ENCODE data around the gene USP19. TPM values are rescaled to one million over a fixed set of nuclear protein-coding genes. Genes with fewer than 3 reads are reported as not detected.
A peak's percentile ranks its signal among the peaks of the same experiment; 100 is the strongest.

Gene USP19
- total RNA-seq, 1 donor from 2014 or later = 30.4 TPM

DNA sequence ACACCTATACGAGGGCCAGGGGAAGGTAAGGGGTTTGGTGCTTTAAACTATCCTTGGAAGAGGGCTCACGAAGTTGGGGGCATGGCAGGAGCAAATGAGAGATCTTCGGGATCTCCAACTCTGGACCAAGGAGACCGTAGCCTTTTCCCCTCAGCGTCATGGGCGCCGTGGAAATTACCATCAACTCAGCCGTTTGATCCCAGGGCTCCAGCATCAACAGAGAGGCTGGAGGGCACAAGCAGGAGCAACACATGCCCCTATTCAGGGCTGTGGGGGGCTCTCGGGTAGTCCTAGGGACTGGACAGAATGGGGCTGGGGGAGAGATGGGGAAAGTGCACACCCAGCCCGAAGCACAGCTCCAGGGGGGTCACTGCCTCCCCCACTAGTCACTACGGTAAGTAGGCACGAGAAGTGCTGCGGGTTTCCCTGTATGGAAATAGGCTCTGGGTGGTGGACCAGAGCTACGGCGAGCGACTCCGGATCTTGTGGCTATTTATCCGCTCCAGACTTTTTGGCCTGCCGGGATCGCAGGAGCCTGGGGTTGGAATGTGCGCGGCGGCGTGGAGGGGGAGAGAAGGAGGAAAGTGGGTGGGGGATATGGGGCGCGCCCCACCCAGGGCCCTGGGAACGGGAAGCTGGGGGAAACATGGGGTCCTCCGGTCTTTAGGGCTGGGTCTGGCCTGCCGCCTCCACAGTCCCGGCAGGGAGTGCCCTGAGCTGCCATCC lies 12.8 kb upstream of the USP19 start:
- peak; percentile 86 to 93 for DNase-seq (ENCODE audit: low read depth in 2 of 2)

DNA sequence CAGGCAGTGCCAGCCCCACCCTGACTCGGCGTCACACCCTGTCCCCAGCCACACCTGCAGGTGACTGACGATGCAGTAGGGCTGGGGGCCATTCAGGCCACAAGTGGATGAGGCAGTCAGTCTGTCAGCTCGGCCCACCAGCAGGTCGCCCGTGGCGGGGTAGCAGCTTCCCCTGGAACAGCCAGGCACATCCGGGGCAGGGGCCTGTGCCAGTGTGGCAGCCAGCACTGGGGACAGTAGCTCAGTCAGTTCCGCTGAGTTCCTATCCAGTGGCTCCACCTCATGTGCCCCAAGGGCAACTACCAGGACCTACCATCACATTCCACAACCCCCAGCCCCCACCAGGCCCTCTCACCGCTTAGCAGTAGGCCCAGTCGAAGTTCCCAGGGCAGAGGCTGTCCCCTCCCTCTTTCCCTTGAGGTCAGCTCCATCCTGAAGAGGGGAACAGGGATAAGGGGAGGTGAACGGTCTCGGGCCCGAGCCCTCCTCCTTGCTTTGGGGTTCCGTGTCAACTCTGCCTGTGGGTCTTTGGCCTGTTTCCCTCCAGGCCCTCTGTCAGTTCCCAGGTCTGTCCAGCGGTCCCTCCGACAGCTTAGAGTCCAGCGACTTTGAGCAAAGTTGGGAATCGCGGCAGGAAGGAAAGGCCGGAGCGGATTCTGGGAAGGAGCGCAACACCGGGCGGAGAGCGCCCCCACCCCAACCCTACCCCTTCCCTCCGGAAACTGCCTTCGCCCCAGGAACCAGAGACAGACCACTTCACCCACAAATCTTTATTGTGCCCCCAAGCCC lies 12.0 kb upstream of the USP19 start, which contains the start of gene LAMB2:
Gene LAMB2, minus strand, starts transcription at position 614 of the 789 bp plus-strand sequence. Its CDS starts 183 bp downstream, at position 431.
- DNase-seq (ENCODE audit: low read depth in 2 of 2) = peak; percentile 83

DNA sequence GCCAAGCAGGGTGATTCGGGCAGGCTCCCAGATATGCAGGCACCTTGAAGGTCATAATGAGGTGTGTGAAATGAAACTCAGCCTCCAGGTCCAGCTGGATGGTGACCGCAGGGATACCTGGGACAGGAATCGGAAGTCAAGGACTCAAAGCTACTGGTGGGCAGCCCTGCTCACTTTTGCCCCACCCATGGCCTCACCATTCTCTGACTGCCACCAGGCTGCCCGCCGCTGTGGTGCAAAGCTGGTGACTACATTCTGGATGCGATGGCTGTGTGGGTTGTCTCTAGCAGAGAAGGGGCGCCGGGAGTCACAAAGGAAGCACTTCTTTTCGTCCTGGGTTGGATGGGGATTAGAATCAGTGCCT lies 11.4 kb upstream of the USP19 start:
- DNase-seq (ENCODE audit: low read depth in 2 of 2) = no peak

DNA sequence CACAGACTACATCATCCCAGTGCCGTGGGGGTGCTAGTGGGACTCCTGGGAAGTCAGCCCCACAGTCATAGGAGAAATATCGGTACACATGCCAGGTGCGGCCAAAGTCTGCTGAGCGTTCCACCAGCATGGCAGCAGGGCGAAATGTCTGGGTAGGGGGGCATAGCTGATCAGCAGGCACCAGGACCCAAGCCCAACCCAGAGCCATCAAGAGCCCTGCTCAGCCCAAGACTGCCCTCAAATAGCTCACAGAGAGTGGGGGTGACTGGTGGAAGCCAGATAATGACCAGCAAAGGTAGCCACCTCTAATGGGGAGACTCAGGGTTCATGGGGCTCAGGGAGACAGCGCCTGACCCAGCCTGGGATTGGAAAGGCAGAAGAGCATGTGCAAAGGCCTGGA lies 11.0 kb upstream of the USP19 start:
- no peak for DNase-seq (ENCODE audit: low read depth in 2 of 2)

DNA sequence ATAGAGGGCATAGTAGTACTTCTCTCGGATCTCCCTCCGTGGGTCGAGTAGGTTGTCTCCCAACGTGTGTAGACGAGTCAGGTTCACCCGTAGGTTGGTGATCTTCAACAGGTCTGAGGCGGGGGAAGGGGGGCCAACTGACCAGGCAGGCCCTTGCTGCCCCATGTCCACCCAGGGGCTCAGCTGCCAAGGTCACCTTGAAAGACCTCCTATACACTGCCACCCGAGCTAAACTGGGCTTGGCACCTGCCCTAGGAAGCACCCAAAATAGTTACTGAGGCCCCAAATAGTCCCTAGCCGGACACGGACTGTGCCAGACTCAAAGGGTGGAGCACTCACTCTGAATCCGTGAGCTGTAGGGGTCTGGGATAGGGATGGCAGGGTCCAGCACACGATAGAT lies 10.4 kb upstream of the USP19 start:
- no peak for DNase-seq (ENCODE audit: low read depth in 2 of 2)

DNA sequence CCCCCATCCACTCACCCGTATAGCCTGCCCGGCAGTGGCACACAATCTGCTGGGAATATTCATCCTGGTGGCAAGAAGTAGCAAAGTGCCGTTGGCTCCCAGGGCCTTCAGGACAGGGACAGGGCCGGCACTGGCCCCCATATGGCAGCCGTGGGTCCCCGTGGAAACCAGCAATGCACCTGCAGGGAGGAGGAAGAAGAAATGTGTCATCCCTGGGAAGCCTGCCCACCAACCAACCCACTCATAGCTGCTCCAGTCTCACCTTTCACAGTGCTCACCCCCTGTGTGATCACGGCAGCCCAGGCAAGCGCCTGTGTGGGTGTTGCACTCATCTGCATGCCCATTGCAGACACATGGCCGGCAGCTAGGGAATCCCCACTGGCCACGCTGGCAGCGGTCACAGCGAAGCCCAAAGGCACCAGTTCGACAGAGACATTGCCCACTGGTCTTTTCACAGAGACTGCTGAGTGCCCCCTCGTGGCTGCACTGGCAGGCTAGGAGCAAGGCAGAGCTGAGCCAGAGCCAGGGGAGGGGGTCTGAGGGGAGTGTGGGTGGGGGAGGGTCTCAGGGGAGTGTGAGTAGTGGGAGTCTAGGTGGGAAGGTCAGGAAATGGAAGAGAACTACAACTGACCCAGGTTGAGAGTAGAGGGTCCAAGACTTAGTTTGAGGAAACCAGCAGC lies 4.5 kb upstream of the USP19 start:
- no peak for DNase-seq (ENCODE audit: low read depth in 2 of 2)

DNA sequence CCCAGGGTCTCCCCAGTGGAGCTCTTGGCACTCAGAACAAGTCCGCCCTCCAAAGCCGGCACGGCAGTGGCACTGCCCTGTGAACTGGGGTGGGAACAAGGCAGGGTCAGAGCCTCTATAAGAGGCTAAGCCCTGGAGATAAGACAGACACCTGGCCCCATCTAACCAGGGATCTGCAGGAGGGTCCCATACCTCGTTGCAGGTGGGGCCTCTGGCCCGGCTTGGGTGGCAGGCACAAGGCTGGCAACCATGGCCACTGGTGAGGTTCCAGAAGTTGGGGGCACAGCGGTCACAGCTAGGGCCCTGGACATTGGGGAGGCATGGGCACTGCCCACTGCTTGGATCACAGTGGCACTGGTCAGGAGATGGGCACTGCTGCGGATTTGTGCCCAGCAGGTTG lies 3.6 kb upstream of the USP19 start:
- DNase-seq (ENCODE audit: low read depth in 2 of 2) = no peak

DNA sequence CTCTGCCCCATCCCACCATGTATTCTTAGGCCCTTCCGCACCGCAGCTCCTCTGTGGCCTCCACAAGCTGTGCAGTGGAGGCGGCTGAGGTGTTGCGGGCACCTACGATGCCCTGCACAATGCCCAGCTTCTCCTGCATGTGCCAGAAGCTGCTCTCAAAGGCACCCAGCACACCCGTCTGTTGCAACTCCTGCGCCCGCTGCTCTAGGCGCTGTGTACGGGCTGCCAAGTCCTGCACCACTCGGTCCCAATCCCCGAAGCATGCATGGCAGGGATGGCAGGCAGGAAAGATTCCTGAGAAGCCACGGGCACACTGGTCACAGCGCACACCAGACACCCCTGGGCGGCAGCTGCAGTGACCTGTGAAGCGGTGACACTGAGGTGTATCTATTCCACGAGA lies 3.1 kb upstream of the USP19 start:
- DNase-seq (ENCODE audit: low read depth in 2 of 2) = no peak

DNA sequence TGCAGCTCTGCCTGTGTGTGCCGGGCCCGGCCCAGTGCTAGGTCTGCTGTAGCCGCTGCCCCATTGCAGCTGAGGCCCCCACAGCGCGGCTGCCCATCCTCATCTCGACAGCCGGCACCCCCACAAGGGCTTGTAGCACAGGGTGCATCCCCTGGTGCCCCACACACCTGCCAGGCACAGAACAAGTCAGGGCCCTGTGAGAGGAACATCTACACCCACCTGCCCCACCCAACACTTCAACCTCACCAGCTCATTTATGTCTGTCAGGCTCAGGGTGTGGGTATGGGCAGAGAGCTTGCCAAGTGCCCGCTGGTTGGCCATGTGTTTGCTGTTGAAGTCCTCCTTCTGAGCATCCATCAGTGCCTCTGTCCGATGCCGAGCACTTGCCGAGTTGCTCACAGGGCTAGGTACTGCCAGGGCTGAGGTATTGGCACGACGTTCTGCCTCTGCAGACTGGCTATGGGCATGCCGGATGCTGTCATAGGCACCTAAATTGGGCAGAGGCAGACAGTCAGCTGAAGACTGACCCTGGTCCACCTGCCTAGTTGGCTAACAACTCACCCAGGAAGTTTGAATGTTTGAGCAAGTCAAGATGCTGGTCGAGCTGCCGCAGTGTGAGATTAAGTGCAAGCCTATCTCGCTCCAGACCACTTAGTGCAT lies 2.4 kb upstream of the USP19 start:
- no peak for DNase-seq (ENCODE audit: low read depth in 2 of 2)

DNA sequence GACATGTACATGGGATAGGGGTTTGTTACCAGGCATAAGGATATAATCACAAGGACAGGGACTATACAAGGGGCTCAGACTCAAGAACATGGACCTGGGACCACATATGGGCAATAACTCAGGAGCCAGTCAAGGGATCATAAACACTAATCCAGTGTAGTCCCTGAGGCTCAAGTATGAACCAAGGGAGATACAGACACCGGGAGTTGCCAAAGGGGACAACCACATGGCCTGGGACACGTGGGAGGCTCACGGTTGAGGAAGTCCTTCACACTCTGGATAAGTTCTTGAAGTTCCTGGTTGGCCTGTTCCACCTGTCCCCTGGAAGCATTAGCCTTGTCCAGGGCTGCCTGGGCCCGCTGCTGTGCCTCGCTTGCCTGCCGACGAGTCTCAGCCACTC lies 1.8 kb upstream of the USP19 start:
- no peak for DNase-seq (ENCODE audit: low read depth in 2 of 2)

DNA sequence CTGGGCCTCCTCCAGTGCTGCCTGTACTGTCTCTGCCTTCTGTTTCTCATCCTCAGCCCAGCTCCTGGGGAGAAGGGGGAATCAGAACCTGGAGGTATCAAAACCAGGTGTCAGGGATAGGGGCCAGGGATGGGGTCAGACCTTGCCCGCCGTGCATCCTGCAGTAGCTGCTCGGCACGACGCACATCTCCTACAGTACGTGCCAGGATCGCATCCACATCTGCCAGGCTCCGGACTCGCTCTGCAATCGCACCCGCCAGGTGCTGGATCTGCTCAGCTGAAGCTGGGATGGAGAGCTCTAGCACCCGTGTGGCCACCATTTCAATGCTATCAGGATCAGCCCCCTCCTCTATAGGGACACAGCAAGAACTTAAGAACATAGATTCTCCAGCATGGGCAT lies 1.4 kb upstream of the USP19 start:
- DNase-seq (ENCODE audit: low read depth in 2 of 2) = no peak

DNA sequence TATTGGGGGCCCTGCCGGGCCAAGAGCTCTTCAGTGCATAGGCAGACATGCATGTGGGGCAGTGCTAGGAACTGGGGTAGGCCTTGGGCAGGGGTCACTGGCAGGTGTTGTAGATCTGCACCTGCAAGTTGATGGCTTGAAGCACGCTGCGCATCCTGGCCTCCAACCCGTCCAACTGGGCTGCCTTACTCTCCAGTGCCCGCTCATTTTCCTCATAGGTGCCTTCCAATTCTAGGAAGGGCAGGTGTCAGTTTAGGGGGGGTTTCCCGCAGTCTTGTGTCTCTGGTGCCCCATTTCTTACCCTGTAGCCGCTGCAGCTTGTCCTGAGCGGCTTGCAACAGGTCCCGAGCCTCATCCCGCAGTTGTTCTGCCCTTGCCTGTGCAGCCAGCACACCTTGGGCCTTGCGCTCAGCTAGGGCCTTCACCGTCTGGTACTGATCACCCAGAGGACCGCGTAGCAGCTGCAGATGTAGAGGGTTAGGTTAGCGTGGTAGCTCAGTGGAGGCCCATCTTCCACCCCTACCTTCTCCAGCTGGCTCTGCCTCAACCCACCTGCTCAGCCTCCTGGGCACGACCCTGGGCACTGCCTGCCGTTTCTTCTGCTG lies 611 bp upstream of the USP19 start:
- no peak for DNase-seq (ENCODE audit: low read depth in 2 of 2)

DNA sequence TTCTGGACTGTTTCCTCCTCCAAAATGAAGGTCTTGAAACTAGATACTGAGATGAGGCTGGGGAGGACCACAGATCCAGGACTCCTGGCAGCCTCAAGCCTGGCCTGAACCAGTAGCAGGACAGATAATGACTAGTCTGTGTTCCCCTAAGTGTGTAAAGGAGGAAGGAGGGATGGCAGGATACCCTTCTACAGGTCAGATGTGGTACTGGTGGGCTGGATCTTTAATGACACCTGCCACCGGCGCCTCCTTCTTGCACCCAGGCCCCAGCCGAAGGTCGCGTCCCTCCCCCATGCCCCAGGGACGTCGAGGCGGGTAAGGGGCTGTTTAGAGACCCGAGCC lies 556 bp downstream of the USP19 start:
- no peak for DNase-seq (ENCODE audit: low read depth in 2 of 2)

DNA sequence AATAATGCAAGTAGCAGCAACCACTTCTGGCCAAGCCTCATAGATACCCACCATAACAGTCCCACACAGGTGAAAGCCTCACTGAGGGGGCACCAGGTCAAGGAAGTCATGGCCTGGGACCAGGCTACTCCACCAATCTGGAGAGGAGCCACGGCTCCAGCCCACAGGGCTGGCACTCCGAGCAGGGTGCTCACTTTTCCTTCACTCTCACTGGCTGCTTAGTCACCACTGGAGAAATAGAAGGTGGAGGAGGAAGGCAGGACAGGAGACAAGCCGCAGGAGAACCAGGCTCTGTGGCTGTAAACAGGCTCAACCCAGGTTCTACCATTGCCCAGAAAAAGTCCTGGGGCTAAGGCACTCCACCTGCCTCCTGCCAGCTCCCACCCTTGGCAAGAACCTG lies 1.2 kb downstream of the USP19 start:
- no peak for DNase-seq (ENCODE audit: low read depth in 2 of 2)

DNA sequence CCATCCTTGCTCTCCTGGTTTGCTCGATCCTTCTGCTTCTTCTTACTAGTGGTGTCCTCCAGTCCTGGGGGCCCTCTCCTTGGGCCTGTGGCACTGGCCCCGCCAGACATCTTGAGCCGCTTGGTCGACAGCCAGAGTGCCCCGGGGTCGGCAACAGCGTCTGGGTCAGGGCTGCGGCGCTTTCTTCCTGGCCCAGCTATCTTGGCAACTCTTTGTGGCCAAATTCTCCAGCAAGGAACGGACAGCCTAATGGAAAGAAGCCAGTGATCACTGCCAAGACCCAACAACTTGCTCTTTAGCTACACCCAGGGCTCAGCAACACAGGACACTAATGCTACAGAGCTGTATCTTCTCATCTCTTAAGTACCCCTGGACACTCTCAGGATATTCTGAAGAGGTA lies 1.6 kb downstream of the USP19 start:
- DNase-seq (ENCODE audit: low read depth in 2 of 2) = no peak

DNA sequence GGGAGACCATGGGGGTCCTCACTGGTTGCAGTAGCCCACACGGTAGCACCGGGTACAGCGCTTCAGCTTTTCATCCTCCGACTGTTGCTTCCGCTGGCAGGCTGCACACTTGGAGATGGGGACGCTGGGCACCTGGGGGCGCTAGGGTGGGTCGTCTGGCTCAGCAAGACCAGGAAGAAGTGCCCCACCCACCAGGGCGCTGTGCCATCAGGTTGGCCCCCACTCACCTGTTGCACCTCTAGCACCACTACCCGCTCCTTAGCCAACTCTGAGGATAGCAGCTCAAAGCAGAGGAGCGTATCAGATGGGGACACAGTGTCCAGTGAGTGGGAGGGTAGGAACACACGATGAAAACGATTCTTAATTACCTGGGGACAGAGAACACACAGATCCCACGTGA lies 8.4 kb downstream of the USP19 start:
- no peak for DNase-seq (ENCODE audit: low read depth in 2 of 2)

DNA sequence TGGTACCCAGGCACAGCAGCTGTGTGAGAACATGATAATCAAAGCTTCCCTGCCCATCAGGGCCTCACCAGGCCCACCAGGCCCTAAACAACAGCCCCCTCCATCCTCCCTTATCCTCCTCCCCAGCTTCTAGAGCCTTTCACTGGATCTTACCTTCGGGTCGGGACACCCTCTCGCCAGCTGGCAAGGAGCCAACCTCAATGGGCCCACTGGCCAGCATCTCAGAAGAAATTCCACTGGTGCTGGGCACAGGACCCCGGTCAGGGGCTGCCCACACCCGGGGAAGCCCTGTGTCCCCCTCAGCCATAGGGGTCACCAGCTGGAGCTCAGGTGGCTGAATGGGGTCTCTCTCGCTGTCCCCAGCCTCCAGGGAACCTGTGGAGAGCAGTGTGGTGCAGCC lies 9.3 kb downstream of the USP19 start:
- no peak for DNase-seq (ENCODE audit: low read depth in 2 of 2)

DNA sequence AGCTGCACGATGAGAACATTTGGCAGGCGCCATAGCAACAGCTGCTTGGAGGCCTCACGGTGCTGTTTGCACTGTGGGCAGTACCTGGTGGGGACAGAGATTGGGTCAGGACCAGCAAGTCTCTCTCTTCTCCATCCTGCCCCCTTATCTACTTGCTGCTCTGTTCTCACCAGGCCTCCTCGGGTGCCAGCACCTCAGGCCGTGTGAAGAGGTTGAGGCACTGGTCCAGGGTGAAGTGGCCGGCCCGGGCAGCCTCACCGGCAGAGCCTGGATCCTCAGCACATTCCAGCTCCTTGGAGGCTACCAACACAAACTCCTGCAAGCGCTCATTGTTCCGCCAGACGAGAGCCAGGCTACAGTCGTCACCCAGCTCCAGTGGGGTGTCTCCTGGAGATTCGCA lies 9.8 kb downstream of the USP19 start:
- no peak for DNase-seq (ENCODE audit: low read depth in 2 of 2)

DNA sequence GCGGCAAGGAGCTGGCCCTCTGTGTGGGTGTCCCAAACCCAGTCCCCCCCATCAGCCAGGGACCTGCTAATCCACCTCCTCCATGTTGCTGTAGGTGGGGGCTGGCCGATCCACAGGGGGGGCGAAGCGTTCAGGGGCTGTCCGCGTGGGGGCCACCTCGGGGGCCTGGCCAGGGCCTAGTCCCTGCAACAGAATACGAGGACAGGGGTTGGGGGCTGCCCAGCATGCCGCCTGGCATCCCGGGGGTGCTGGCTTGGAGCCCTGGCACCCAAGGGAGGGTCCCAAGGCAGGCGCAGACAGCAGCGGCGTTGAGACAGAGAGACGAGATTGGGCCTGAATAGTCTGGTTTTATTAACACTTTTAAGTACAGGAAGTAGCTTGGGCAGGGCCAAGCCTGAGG lies 12.3 kb downstream of the USP19 start:
- DNase-seq (ENCODE audit: low read depth in 2 of 2) = no peak

DNA sequence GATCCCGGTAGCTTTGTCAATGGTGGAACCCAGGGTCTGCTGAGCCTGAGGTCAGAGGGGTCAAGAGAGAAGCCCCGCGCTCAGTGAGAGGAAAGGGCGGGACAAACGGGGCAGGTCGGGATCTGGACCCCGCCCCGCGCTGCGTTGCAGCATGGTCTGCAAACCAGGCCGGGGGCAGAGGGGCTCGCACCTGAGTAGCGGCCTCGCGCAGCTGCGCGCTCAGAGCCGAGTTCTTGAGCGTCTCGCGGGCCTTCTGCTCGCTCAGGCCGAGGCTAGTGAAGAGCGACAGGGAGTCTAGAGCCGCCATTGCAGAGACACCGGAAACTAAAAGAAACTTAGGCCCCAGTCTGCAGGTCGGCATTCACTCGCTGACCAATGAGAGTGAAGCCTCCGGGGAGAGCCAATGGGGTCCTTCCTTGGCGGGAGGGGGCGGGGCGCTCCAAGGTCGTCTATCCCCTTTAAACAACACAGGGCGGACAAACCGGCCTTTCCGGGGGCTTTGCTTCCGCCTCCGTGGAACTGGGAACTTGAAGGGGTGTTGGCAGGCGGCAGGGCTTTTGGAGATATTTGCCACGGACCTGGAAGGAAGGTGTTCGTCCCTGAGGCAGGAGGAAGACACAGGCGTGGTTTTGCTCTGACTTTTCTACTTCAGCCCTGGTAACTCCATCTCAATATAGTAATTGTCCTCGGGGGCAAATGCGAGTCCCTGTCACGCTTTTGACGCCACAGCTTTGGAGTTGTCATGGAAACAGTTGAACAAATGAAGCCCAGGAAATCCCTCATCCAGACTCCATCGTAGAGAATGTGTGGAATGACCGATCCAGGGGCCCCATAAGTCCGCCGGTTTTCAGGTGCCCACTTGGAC lies 16.0 kb downstream of the USP19 start, which contains the start of gene QARS1:
Gene QARS1, minus strand, starts transcription at position 331 of the 865 bp plus-strand sequence. Its CDS starts 24 bp downstream, at position 307.
- peak; percentile 75 to 94 for DNase-seq (ENCODE audit: low read depth in 2 of 2)

DNA sequence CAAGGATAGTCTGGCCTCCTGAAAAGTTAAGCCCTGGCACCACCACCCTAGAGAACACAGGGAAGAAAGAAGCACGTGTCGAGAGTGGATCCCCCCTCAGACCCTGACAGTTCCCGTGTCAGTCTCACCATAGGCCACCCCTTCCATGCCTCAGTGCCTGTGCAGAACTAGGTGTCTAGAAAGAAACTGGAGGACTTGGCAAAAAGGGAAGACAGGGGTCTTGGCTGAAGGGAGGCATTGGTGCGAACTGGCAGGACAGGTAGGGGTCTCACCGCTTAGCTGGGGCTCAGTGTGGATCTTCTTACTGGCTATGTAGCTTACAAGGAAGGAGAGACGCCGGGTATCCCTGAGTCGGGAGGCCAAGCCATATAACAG lies 16.6 kb downstream of the USP19 start:
- DNase-seq (ENCODE audit: low read depth in 2 of 2) = no peak

Data from dermis microvascular lymphatic vessel endothelial cell (primary cell).